Measurements from ENCODE around the gene ATP6V0A4. TPM values are rescaled to one million over a fixed set of nuclear protein-coding genes. Genes with fewer than 3 reads are reported as not detected.

Gene ATP6V0A4
- total RNA-seq, 2 donors from 2014 or later: not detected

DNA sequence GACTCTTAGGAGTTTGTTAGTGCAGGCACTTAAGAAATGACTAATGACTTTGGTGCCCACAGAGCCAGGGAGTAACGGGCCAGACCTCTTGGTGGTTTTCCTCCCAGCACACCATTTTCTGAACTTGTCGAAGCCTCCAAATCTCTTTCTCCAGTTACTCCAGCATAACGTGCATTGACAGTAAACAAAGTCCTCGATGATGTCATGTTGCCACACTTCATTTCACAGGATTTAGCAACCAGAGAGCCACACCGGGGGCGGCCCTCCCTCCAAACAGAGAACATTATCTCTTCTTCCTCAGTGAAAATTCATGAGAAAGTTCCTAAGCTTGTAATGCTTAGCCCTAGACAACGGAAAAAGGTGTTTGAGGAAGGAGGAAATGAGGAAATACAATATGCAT, 92.8 kb downstream of the ATP6V0A4 start:
- H3K4me1 ChIP-seq: no peaks in the 10 kb centered on the region
- H3K27me3 ChIP-seq: no peaks in the 10 kb centered on the region
- no peaks in the 10 kb centered on the region for H3K9me3 ChIP-seq
- no peak for TF ChIP-seq CTCF (IDR thresholded peaks at IDR 0.05)
- no peak for TF ChIP-seq POLR2A (IDR thresholded peaks at IDR 0.05)
- H3K27ac ChIP-seq: no peak overlapping the region
- no peak for DNase-seq
- no peaks in the 10 kb centered on the region for H3K36me3 ChIP-seq (replicated peaks in 1 of 2; ENCODE audit: insufficient read depth in 1 of 2, low read depth in 2 of 2)
- no peak for ATAC-seq
- intact Hi-C loops (cut with DNase I): no loop called here
- 54 to 65% methylated on average over 7 of the region's 7 CpGs for WGBS, 2 donors
- no peak overlapping the region for H3K4me3 ChIP-seq

DNA sequence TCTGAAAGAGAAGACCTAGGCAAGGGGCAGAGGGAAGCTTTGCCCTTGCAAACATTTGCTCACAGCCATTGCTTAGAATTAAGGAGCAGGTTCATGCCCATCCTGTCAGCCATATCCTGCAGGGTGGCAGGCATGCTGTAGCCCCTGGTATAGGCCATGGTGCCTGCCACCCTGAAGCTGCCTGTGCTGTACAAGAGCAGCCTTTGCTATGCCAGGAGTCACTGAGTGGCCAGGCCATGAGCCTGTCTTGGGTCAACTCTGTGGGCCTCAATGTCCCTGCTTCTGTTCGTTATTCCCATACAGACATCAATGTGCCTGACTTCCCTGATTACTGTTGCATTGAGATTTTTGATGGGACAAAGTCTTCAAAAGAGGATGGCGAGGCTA, 96.5 kb downstream of the ATP6V0A4 start:
- Histone ChIP-seq H3K9me3 (no peaks in the 10 kb centered on the region), H3K27ac (no peak overlapping the region), H3K27me3 (no peaks in the 10 kb centered on the region), H3K4me3 (no peak overlapping the region), H3K36me3 (replicated peaks in 1 of 2; ENCODE audit: insufficient read depth in 1 of 2, low read depth in 2 of 2) (no peaks in the 10 kb centered on the region), H3K4me1 (no peaks in the 10 kb centered on the region)
- 86 to 89% methylated on average over 2 of the region's 2 CpGs for WGBS, 2 donors
- no peak for TF ChIP-seq CTCF (IDR thresholded peaks at IDR 0.05)
- no peak for TF ChIP-seq POLR2A (IDR thresholded peaks at IDR 0.05)
- DNase-seq (no peak), ATAC-seq (no peak)
- intact Hi-C loops (cut with DNase I): no loop called here

DNA sequence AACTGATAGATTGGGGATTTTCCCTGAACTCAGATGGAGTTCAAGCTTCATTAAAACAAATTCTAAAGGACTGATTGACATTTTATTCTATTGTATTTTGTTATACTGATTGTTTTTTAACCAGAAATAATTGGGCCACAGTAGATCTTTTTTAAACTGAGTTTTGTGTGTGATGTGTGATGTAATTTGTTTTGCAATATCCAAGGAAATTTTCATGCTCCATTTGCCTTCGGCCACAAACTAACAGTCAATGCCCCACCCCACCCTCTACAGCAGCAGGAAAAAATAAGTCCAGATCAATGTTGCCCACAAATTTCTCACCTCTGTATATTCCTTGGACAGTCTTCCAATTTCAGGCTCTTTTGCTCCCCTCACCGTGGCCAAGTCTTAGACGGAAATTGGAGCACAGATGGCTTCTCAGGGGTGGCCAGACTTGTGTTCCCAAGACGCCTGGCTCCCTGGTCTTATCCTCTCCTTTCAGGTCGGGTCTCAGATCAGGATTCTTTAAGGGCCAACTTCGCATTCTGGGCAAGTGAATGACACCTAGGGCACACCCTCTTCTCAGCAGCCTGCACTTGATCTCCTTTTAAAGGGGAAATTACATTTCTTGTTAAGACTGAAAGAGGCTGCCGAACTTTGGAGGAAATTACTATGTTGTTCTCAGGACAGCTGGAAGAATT, 97.0 kb downstream of the ATP6V0A4 start, which contains the start of gene SVOPL:
Gene SVOPL, minus strand, starts transcription at position 506 of the 680 bp plus-strand sequence. CDS start 22,317 bp downstream, outside the sequence.
- Histone ChIP-seq H3K27me3 (no peaks in the 10 kb centered on the region), H3K36me3 (replicated peaks in 1 of 2; ENCODE audit: insufficient read depth in 1 of 2, low read depth in 2 of 2) (no peaks in the 10 kb centered on the region), H3K4me1 (no peaks in the 10 kb centered on the region), H3K4me3 (no peak within 1 kb of the TSS), H3K27ac (no peak within 1 kb of the TSS), H3K9me3 (no peaks in the 10 kb centered on the region)
- DNase-seq (no peak), ATAC-seq (no peak)
- WGBS, 2 donors: 66 to 73% methylated on average over 7 of the region's 7 CpGs
- no peak for TF ChIP-seq POLR2A (IDR thresholded peaks at IDR 0.05)
- intact Hi-C loops (cut with DNase I): no loop called here

DNA sequence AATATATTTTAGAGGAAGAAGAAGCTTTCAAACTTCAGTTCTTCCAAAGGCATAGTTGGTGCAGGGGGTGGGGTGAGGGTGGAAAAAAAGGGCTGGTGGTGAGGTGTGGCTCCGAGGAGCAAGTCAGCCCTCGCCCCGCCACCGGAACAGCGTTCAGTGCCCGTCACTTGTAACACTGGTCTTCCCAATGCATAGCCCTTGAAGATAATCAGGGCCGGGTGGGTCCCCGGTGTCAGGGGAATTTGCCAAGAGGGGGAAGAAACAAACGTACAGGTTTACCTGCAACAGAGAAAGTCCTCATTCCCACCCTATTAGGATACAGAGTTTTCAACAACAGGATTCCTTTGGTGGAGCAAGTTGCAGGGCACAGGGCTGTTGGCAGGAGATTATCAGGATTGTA, 98.3 kb downstream of the ATP6V0A4 start:
- ATAC-seq (no peak), DNase-seq (no peak)
- H3K4me1 ChIP-seq: no peaks in the 10 kb centered on the region
- no peaks in the 10 kb centered on the region for H3K36me3 ChIP-seq (replicated peaks in 1 of 2; ENCODE audit: insufficient read depth in 1 of 2, low read depth in 2 of 2)
- TF ChIP-seq CTCF (IDR thresholded peaks at IDR 0.05) (no peak), POLR2A (IDR thresholded peaks at IDR 0.05) (no peak)
- no peak overlapping the region for H3K27ac ChIP-seq
- WGBS, 2 donors: 72 to 83% methylated on average over 9 of the region's 9 CpGs
- no peak overlapping the region for H3K4me3 ChIP-seq
- intact Hi-C loops (cut with DNase I): no loop called here
- no peaks in the 10 kb centered on the region for H3K9me3 ChIP-seq
- no peaks in the 10 kb centered on the region for H3K27me3 ChIP-seq

- WGBS, 2 donors: 92 to 94% methylated on average over 7 of the region's 7 CpGs
Observed at GRCh38 chr7:138698281-138698680, 99.7 kb downstream of the ATP6V0A4 start.

More at GRCh38 chr7:138698281-138698680, 99.7 kb downstream of the ATP6V0A4 start:
- H3K27ac ChIP-seq: no peak overlapping the region
- intact Hi-C loops (cut with DNase I): no loop called here
- DNase-seq (no peak), ATAC-seq (no peak)
- no peaks in the 10 kb centered on the region for H3K9me3 ChIP-seq
- no peaks in the 10 kb centered on the region for H3K36me3 ChIP-seq (replicated peaks in 1 of 2; ENCODE audit: insufficient read depth in 1 of 2, low read depth in 2 of 2)
- TF ChIP-seq POLR2A (IDR thresholded peaks at IDR 0.05) (no peak), CTCF (IDR thresholded peaks at IDR 0.05) (no peak)
- H3K27me3 ChIP-seq: no peaks in the 10 kb centered on the region
- no peak overlapping the region for H3K4me3 ChIP-seq
- no peaks in the 10 kb centered on the region for H3K4me1 ChIP-seq
